ENCODE results near the gene ATP5MC2.
"Not testable (repeated sequence)": the region's sequence is repeated elsewhere in the genome, so short reads cannot be mapped to it uniquely, and the experiment has no call there.

Gene ATP5MC2

GRCh38 chr12:53719649-53720048 is 43.8 kb upstream of the ATP5MC2 start:
- Histone ChIP-seq H3K9ac (ENCODE audit: low read depth, low read length) (no peak overlapping the region), H3K27me3 (ENCODE audit: insufficient read depth, low read length, poor library complexity) (no peaks in the 10 kb centered on the region), H3K4me2 (ENCODE audit: insufficient read depth, low read length) (no peak overlapping the region), H3K27ac (ENCODE audit: low read length) (no peak overlapping the region), H3K9me3 (ENCODE audit: insufficient read depth, low read length, severe bottlenecking) (no peaks in the 10 kb centered on the region), H3K36me3 (ENCODE audit: insufficient read depth, low read length) (peaks cover 30% of the 10 kb centered on the region), H4K20me1 (ENCODE audit: insufficient read depth, low read length) (no peaks in the 10 kb centered on the region), H3K79me2 (ENCODE audit: insufficient read depth, low read length) (no peaks in the 10 kb centered on the region), H2AFZ (ENCODE audit: low read depth, low read length) (no peak overlapping the region), H3K4me1 (ENCODE audit: insufficient read depth, low read length) (no peaks in the 10 kb centered on the region), H3K4me3 (ENCODE audit: low read depth in 1 of 2, low read length in 2 of 2) (no peak overlapping the region)
- TF ChIP-seq, protein P1, sequence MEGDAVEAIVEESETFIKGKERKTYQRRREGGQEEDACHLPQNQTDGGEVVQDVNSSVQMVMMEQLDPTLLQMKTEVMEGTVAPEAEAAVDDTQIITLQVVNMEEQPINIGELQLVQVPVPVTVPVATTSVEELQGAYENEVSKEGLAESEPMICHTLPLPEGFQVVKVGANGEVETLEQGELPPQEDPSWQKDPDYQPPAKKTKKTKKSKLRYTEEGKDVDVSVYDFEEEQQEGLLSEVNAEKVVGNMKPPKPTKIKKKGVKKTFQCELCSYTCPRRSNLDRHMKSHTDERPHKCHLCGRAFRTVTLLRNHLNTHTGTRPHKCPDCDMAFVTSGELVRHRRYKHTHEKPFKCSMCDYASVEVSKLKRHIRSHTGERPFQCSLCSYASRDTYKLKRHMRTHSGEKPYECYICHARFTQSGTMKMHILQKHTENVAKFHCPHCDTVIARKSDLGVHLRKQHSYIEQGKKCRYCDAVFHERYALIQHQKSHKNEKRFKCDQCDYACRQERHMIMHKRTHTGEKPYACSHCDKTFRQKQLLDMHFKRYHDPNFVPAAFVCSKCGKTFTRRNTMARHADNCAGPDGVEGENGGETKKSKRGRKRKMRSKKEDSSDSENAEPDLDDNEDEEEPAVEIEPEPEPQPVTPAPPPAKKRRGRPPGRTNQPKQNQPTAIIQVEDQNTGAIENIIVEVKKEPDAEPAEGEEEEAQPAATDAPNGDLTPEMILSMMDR (IDR thresholded peaks at IDR 0.05; ENCODE audit: borderline replicate concordance, extremely low read depth, low read length, poor library complexity, severe bottlenecking) = no peak
- no peak for TF ChIP-seq EZH2 (IDR thresholded peaks at IDR 0.05; ENCODE audit: borderline replicate concordance, low read depth, low read length, severe bottlenecking)
- ATAC-seq (ENCODE audit: insufficient read depth, low read depth) (no peak), DNase-seq (no peak)

DNA sequence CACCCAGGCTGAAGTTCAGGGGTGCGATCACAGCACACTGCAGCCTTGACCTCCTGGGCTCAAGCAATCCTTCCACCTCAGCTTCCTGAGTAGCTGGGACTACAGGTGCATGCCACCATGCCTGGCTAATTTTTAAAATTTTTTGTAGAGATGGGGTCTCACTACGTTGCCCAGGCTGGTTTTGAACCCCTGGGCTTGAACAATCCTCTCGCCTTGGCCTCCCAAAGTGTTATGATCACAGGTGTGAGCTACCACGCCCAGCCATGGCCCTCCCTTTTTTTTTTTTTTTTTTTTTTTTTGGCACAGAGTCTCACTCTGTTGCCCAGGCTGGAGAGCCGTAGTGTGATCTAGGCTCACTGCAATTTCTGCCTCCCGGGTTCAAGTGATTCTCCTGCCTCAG is 42.7 kb upstream of the ATP5MC2 start:
- not testable (repeated sequence) for H4K20me1 ChIP-seq (ENCODE audit: insufficient read depth, low read length); H3K27ac ChIP-seq (ENCODE audit: low read length); H3K4me3 ChIP-seq (ENCODE audit: low read depth in 1 of 2, low read length in 2 of 2); H3K4me1 ChIP-seq (ENCODE audit: insufficient read depth, low read length); H3K27me3 ChIP-seq (ENCODE audit: insufficient read depth, low read length, poor library complexity); H3K79me2 ChIP-seq (ENCODE audit: insufficient read depth, low read length); DNase-seq; H3K4me2 ChIP-seq (ENCODE audit: insufficient read depth, low read length); H2AFZ ChIP-seq (ENCODE audit: low read depth, low read length); ATAC-seq (ENCODE audit: insufficient read depth, low read depth); H3K9ac ChIP-seq (ENCODE audit: low read depth, low read length); H3K9me3 ChIP-seq (ENCODE audit: insufficient read depth, low read length, severe bottlenecking)
- peaks cover 24% of the 10 kb centered on the region for H3K36me3 ChIP-seq (ENCODE audit: insufficient read depth, low read length)

- H2AFZ ChIP-seq (ENCODE audit: low read depth, low read length) = no peak overlapping the region
- H3K4me2 ChIP-seq (ENCODE audit: insufficient read depth, low read length) = no peak overlapping the region
- DNase-seq (no peak), ATAC-seq (ENCODE audit: insufficient read depth, low read depth) (no peak)
- peaks cover 16% of the 10 kb centered on the region for H3K36me3 ChIP-seq (ENCODE audit: insufficient read depth, low read length)
- H3K9me3 ChIP-seq (ENCODE audit: insufficient read depth, low read length, severe bottlenecking) = no peaks in the 10 kb centered on the region
- H3K4me3 ChIP-seq (ENCODE audit: low read depth in 1 of 2, low read length in 2 of 2) = no peak overlapping the region
- H3K4me1 ChIP-seq (ENCODE audit: insufficient read depth, low read length) = no peaks in the 10 kb centered on the region
- TF ChIP-seq EZH2 (IDR thresholded peaks at IDR 0.05; ENCODE audit: borderline replicate concordance, low read depth, low read length, severe bottlenecking) = no peak
- TF ChIP-seq, protein P1 (IDR thresholded peaks at IDR 0.05; ENCODE audit: borderline replicate concordance, extremely low read depth, low read length, poor library complexity, severe bottlenecking) = no peak
- H4K20me1 ChIP-seq (ENCODE audit: insufficient read depth, low read length) = no peaks in the 10 kb centered on the region
- H3K9ac ChIP-seq (ENCODE audit: low read depth, low read length) = no peak overlapping the region
- no peaks in the 10 kb centered on the region for H3K79me2 ChIP-seq (ENCODE audit: insufficient read depth, low read length)
- no peak overlapping the region for H3K27ac ChIP-seq (ENCODE audit: low read length)
- H3K27me3 ChIP-seq (ENCODE audit: insufficient read depth, low read length, poor library complexity) = no peaks in the 10 kb centered on the region
Measured at GRCh38 chr12:53717319-53717718, 41.4 kb upstream of the ATP5MC2 start.

- no peak overlapping the region for H3K9ac ChIP-seq (ENCODE audit: low read depth, low read length)
- no peak overlapping the region for H3K4me3 ChIP-seq (ENCODE audit: low read depth in 1 of 2, low read length in 2 of 2)
- no peak for TF ChIP-seq EZH2 (IDR thresholded peaks at IDR 0.05; ENCODE audit: borderline replicate concordance, low read depth, low read length, severe bottlenecking)
- TF ChIP-seq, protein P1 (IDR thresholded peaks at IDR 0.05; ENCODE audit: borderline replicate concordance, extremely low read depth, low read length, poor library complexity, severe bottlenecking) = no peak
- H3K79me2 ChIP-seq (ENCODE audit: insufficient read depth, low read length) = no peaks in the 10 kb centered on the region
- no peak overlapping the region for H3K4me2 ChIP-seq (ENCODE audit: insufficient read depth, low read length)
- H3K27ac ChIP-seq (ENCODE audit: low read length) = no peak overlapping the region
- H3K27me3 ChIP-seq (ENCODE audit: insufficient read depth, low read length, poor library complexity) = no peaks in the 10 kb centered on the region
- H2AFZ ChIP-seq (ENCODE audit: low read depth, low read length) = no peak overlapping the region
- no peaks in the 10 kb centered on the region for H3K4me1 ChIP-seq (ENCODE audit: insufficient read depth, low read length)
- DNase-seq (no peak), ATAC-seq (ENCODE audit: insufficient read depth, low read depth) (no peak)
- H3K36me3 ChIP-seq (ENCODE audit: insufficient read depth, low read length) = 0 out of 2 replicates have a peak, but pooled peaks cover 3% of the 10 kb centered on the region
- no peaks in the 10 kb centered on the region for H4K20me1 ChIP-seq (ENCODE audit: insufficient read depth, low read length)
- H3K9me3 ChIP-seq (ENCODE audit: insufficient read depth, low read length, severe bottlenecking) = no peaks in the 10 kb centered on the region
Measured at GRCh38 chr12:53714004-53714403, 38.1 kb upstream of the ATP5MC2 start.
